ENCODE results near the gene SEMG1.

GRCh38 chr20:45176526-45177267 lies 30.1 kb upstream of the SEMG1 start:
- TF ChIP-seq CTCF (IDR thresholded peaks at IDR 0.05) (no peak), POLR2AphosphoS5 (IDR thresholded peaks at IDR 0.05) (no peak), POLR2A (IDR thresholded peaks at IDR 0.05) (no peak), EP300 (IDR thresholded peaks at IDR 0.05) (no peak)
